Measurements from ENCODE around the gene GARIN1A. TPM values are rescaled to one million over a fixed set of nuclear protein-coding genes. Genes with fewer than 3 reads are reported as not detected.
A peak's percentile ranks its signal among the peaks of the same experiment; 100 is the strongest.
"Not testable (repeated sequence)": the region's sequence is repeated elsewhere in the genome, so short reads cannot be mapped to it uniquely, and the experiment has no call there.

Gene GARIN1A
- polyA plus RNA-seq: 1.6 TPM
- long read RNA-seq, donor 1: 0 reads
- long read RNA-seq, donor 2: 0 reads
- long read RNA-seq, donor 3: 0 reads
- long read RNA-seq, donor 4: 0 reads
- long read RNA-seq, donor 5: 0 reads
- long read RNA-seq, donor 6: 0 reads
- long read RNA-seq, donor 7: 0 reads
- long read RNA-seq, donor 8: 0 reads
- long read RNA-seq, donor 9: 0 reads
- long read RNA-seq, donor 10: 0 reads
- long read RNA-seq, donor 11: 0 reads

DNA sequence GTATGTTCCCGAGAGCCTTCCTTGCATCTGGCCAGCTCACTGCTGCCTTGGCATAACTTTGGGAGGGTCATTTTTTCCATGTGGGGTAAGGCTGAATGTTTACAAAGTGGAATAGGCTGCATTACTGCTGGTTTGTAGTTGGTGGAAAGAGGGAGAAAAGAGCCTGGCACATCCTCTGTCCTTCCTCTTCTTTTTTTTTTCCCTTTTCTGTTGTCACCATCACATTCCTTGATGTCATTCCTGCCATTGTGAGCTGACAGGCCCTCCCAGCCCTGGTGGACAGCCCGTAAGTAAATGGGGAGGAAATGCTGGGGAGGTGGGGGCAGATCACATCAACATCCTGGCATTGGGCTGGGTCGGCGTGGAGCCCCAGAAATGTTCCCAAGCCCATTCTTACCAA lies at the start of gene GARIN1A:
GARIN1A (plus strand) TSS at position 301 of the 400 bp plus-strand sequence. CDS start 106 bp downstream, outside the sequence.
- H3K36me3 ChIP-seq (ENCODE audit: control insufficient read depth, insufficient read depth, low read length): no peaks in the 10 kb centered on the region
- H3K4me1 ChIP-seq (ENCODE audit: control insufficient read depth, insufficient read depth, low read length): no peaks in the 10 kb centered on the region
- H3K27ac ChIP-seq (ENCODE audit: low read length): no peak within 1 kb of the TSS
- no peaks in the 10 kb centered on the region for H3K27me3 ChIP-seq (ENCODE audit: control insufficient read depth, insufficient read depth, low read length)
- DNase-seq: no peak
- no CpG with 5 or more reads among the region's 4 CpGs for WGBS (ENCODE audit: insufficient coverage, low lambda C conversion rate)
- H3K4me3 ChIP-seq (ENCODE audit: low read length): no peak within 1 kb of the TSS
- no peaks in the 10 kb centered on the region for H3K9me3 ChIP-seq (ENCODE audit: control insufficient read depth, low read depth, low read length)

DNA sequence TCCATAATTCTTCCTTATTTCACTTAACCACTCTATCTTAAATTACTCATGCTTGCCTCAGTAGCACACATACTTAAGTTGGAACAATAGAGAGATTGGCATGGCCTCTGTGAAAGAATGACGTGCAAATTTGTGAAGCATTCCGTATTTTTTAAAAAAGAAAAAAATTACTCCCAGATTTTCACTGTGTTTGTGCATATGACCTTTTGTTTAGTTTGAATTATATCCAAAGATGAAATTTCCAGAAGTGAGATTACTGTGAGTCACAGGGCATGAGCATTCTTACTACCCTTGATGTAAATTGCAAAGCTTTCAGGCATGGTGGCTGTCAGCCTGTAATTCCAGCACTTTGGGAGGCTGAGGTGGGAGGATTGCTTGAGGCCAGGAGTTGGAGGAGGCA lies 45.0 kb upstream of the GARIN1A start:
- not testable (repeated sequence) for H3K27me3 ChIP-seq (ENCODE audit: control insufficient read depth, insufficient read depth, low read length); H3K27ac ChIP-seq (ENCODE audit: low read length); DNase-seq; H3K9me3 ChIP-seq (ENCODE audit: control insufficient read depth, low read depth, low read length); H3K4me3 ChIP-seq (ENCODE audit: low read length); H3K4me1 ChIP-seq (ENCODE audit: control insufficient read depth, insufficient read depth, low read length)
- no CpG with 5 or more reads among the region's 2 CpGs for WGBS (ENCODE audit: insufficient coverage, low lambda C conversion rate)
- H3K36me3 ChIP-seq (ENCODE audit: control insufficient read depth, insufficient read depth, low read length): peaks cover 16% of the 10 kb centered on the region

DNA sequence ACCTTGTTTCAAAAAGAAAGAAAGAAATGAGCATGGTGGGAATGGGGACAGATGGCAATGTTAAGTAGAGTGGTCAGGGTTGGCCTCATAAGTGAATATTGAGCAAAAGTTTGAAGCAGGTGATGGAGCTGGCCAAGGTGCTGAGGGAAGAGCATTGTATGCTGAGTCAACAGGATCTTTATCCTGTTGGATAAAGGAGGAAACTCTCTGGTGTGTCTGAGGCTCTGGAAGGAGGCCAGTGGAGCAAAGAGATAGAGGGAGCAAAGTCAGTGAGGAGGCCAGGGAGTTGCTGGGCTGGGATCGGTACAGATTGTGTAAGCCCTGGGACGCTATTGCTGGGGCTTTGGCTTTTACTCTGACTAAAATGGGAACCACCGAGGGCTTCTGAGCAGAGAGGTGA lies 38.2 kb upstream of the GARIN1A start:
- not testable (repeated sequence) for H3K9me3 ChIP-seq (ENCODE audit: control insufficient read depth, low read depth, low read length); H3K4me1 ChIP-seq (ENCODE audit: control insufficient read depth, insufficient read depth, low read length); H3K27ac ChIP-seq (ENCODE audit: low read length); H3K4me3 ChIP-seq (ENCODE audit: low read length); H3K27me3 ChIP-seq (ENCODE audit: control insufficient read depth, insufficient read depth, low read length)
- H3K36me3 ChIP-seq (ENCODE audit: control insufficient read depth, insufficient read depth, low read length): peaks cover 20% of the 10 kb centered on the region
- DNase-seq: peak; percentile 26 to 63
- WGBS (ENCODE audit: insufficient coverage, low lambda C conversion rate): no CpG with 5 or more reads among the region's 3 CpGs

DNA sequence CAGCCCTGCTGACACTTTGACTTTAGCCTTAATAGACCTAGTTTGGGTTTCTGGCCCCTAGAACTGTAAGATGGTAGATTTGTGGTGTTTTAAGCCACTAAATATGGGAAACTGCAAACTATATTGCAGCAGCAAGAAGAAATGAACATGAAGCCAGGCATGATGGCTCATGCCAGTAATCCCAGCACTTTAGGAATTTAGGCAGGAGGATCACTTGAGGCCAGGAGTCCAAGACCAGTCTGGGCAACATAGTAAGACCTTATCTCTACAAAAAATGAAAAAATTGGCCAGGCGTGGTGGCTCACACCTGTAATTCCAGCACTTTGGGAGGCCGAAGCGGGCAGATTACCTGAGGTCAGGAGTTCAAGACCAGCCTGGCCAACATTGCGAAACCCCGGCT lies 26.9 kb upstream of the GARIN1A start:
- not testable (repeated sequence) for H3K9me3 ChIP-seq (ENCODE audit: control insufficient read depth, low read depth, low read length); H3K4me3 ChIP-seq (ENCODE audit: low read length); H3K27ac ChIP-seq (ENCODE audit: low read length); DNase-seq; H3K4me1 ChIP-seq (ENCODE audit: control insufficient read depth, insufficient read depth, low read length); H3K27me3 ChIP-seq (ENCODE audit: control insufficient read depth, insufficient read depth, low read length)
- no CpG with 5 or more reads among the region's 5 CpGs for WGBS (ENCODE audit: insufficient coverage, low lambda C conversion rate)
- H3K36me3 ChIP-seq (ENCODE audit: control insufficient read depth, insufficient read depth, low read length): peaks cover 13% of the 10 kb centered on the region

DNA sequence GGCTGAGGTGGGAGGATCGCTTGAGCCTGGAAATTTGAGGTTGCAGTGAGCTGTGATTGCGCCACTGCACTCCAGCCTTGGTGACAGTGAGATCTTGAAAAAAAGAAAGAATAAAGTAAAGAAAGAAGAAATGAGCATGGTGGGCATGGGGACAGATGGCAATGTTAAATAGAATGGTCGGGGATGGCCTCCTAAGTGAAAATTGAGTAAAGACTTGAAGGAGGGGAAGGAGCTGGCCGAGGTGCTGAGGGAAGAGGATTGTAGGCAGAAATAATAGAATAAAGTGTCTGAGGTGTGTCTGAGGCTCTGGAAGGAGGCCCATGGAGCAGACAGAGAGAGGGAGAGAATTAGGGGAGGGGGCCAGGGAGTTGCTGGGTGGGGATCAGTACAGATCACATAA lies 26.2 kb upstream of the GARIN1A start:
- not testable (repeated sequence) for H3K4me3 ChIP-seq (ENCODE audit: low read length); DNase-seq; H3K4me1 ChIP-seq (ENCODE audit: control insufficient read depth, insufficient read depth, low read length); H3K9me3 ChIP-seq (ENCODE audit: control insufficient read depth, low read depth, low read length); H3K27me3 ChIP-seq (ENCODE audit: control insufficient read depth, insufficient read depth, low read length); H3K27ac ChIP-seq (ENCODE audit: low read length)
- WGBS (ENCODE audit: insufficient coverage, low lambda C conversion rate): 80% methylated on average over 1 of the region's 4 CpGs
- peaks cover 12% of the 10 kb centered on the region for H3K36me3 ChIP-seq (ENCODE audit: control insufficient read depth, insufficient read depth, low read length)

DNA sequence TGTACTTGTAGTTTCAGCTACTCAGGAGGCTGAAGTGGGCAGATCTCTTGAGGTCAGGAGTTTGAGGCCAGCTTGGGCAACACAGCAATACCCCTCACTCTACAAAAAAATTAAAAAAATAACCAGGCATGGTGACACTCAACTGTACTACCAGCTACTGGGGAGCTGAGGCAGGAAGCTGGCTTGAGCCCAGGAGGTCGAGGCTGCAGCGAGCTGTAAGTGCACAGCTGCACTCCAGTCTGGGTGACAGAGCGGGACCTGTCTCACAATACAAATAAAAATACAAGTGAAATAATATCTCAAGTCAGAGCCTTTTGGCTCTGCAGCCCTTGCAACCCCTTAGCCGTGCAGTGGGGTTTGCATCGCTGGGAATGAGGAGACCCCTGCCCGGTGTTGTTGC lies 25.2 kb upstream of the GARIN1A start:
- H3K4me3 ChIP-seq (ENCODE audit: low read length); H3K27me3 ChIP-seq (ENCODE audit: control insufficient read depth, insufficient read depth, low read length); DNase-seq; H3K4me1 ChIP-seq (ENCODE audit: control insufficient read depth, insufficient read depth, low read length); H3K9me3 ChIP-seq (ENCODE audit: control insufficient read depth, low read depth, low read length); H3K27ac ChIP-seq (ENCODE audit: low read length): not testable (repeated sequence)
- peaks cover 12% of the 10 kb centered on the region for H3K36me3 ChIP-seq (ENCODE audit: control insufficient read depth, insufficient read depth, low read length)
- WGBS (ENCODE audit: insufficient coverage, low lambda C conversion rate): no CpG with 5 or more reads among the region's 6 CpGs

DNA sequence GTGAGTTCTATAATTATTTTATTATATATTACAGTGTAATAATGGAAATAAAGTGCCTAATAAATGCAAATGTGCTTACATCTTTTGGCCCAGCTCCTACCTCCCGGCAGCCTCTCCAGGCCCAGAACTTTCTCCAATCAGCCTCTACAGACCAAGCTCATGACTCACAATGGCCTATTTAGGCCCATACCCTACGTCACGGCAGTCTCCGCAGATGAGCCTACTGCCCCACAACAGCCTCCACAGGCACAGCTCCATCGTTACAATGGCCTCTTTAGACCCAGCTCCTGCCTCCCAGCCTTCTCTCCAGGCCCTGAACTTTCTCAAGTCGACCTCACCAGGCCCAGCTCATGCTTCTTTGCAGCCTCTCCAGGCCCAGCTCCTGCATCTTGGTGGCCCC lies 21.0 kb upstream of the GARIN1A start:
- no CpG with 5 or more reads among the region's 6 CpGs for WGBS (ENCODE audit: insufficient coverage, low lambda C conversion rate)
- not testable (repeated sequence) for H3K4me3 ChIP-seq (ENCODE audit: low read length); DNase-seq; H3K27me3 ChIP-seq (ENCODE audit: control insufficient read depth, insufficient read depth, low read length); H3K9me3 ChIP-seq (ENCODE audit: control insufficient read depth, low read depth, low read length); H3K27ac ChIP-seq (ENCODE audit: low read length); H3K4me1 ChIP-seq (ENCODE audit: control insufficient read depth, insufficient read depth, low read length); H3K36me3 ChIP-seq (ENCODE audit: control insufficient read depth, insufficient read depth, low read length)

DNA sequence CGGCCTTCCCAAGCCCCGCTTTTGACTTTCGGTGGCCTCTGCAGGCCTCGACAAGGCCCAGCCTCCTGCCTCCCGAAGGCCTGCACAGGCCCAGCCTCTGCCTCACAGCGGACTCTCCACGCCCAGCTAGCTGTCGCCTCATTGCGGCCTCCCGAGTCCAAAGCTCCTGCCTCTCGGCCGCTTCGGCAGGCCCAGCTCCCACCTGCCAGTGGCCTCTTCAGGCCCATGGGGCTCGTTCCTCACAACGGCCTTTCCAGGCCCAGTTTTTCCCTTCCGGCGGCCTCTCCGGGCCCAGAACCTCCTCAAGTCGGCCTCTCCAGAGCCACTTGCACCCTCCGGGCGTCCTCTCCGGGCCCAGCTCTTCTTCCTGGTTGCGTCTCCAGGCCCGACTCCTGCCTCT lies 19.5 kb upstream of the GARIN1A start:
- H3K4me3 ChIP-seq (ENCODE audit: low read length); H3K36me3 ChIP-seq (ENCODE audit: control insufficient read depth, insufficient read depth, low read length); H3K27ac ChIP-seq (ENCODE audit: low read length); H3K9me3 ChIP-seq (ENCODE audit: control insufficient read depth, low read depth, low read length); H3K4me1 ChIP-seq (ENCODE audit: control insufficient read depth, insufficient read depth, low read length); DNase-seq; H3K27me3 ChIP-seq (ENCODE audit: control insufficient read depth, insufficient read depth, low read length): not testable (repeated sequence)
- no CpG with 5 or more reads among the region's 24 CpGs for WGBS (ENCODE audit: insufficient coverage, low lambda C conversion rate)

DNA sequence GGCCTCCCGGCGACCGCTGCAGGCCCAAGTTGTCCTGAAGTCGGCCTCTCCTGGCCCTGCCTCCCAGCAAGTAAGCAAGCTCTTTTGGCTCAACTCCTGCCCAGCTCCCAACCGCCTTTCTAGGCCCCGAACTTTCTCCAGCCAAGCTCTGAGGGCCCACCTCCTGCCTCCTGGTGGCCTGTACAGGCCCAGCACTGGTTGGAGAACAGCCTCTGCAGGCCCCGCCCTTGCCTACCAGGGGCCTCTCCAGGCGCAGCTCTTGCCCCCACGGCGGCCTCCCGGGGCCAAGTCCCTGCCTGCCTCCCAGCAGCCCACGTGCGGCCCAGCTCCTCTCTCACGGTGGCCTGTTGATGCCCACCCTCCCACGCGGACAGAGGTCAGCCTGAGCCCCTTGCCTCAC lies 18.9 kb upstream of the GARIN1A start:
- H3K27me3 ChIP-seq (ENCODE audit: control insufficient read depth, insufficient read depth, low read length); H3K27ac ChIP-seq (ENCODE audit: low read length); H3K36me3 ChIP-seq (ENCODE audit: control insufficient read depth, insufficient read depth, low read length); DNase-seq; H3K4me1 ChIP-seq (ENCODE audit: control insufficient read depth, insufficient read depth, low read length); H3K9me3 ChIP-seq (ENCODE audit: control insufficient read depth, low read depth, low read length); H3K4me3 ChIP-seq (ENCODE audit: low read length): not testable (repeated sequence)
- WGBS (ENCODE audit: insufficient coverage, low lambda C conversion rate): no CpG with 5 or more reads among the region's 16 CpGs

DNA sequence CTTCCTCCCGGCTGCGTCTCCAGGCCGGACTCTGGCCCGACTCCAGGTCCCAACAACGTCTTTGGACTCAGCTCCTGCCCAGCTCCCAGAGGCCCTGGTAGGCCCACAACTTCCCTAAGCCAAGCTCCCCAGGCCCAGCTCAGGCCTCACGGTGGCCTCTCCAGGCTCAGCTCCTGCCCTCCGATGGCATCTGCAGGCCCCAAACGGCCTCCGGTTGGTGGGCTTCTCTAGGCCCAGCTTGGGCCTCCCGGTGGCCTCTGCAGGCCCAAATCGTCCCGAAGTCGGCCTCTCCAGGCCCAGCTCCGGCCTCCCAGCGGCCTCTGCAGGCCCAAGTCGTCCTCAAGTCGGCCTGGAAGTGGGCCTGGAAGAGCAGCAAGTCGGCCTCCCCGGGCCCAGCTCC lies 18.0 kb upstream of the GARIN1A start:
- not testable (repeated sequence) for H3K27ac ChIP-seq (ENCODE audit: low read length); H3K9me3 ChIP-seq (ENCODE audit: control insufficient read depth, low read depth, low read length); H3K36me3 ChIP-seq (ENCODE audit: control insufficient read depth, insufficient read depth, low read length); H3K4me3 ChIP-seq (ENCODE audit: low read length); DNase-seq; H3K27me3 ChIP-seq (ENCODE audit: control insufficient read depth, insufficient read depth, low read length); H3K4me1 ChIP-seq (ENCODE audit: control insufficient read depth, insufficient read depth, low read length)
- WGBS (ENCODE audit: insufficient coverage, low lambda C conversion rate): no CpG with 5 or more reads among the region's 19 CpGs

DNA sequence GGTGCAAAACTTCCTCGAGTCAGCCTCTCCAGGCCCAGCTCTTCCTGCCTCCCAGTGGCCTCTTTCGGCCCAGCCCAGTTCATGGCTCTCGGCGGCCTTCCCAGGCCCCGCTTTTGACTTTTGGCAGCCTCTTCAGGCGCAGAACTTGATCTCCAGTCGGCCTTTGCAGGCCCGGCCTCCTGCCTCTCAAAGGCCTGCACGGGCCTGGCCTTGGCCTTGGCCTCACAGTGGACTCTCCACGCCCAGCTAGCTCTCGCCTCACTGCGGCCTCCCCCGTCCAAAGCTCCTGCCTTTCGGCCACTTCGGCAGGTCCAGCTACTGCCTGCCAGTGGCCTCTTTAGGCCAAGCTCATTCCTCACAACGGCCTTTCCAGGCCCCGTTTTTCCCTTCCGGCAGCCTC lies 17.6 kb upstream of the GARIN1A start:
- not testable (repeated sequence) for H3K27ac ChIP-seq (ENCODE audit: low read length); DNase-seq; H3K4me1 ChIP-seq (ENCODE audit: control insufficient read depth, insufficient read depth, low read length); H3K27me3 ChIP-seq (ENCODE audit: control insufficient read depth, insufficient read depth, low read length); H3K9me3 ChIP-seq (ENCODE audit: control insufficient read depth, low read depth, low read length); H3K4me3 ChIP-seq (ENCODE audit: low read length); H3K36me3 ChIP-seq (ENCODE audit: control insufficient read depth, insufficient read depth, low read length)
- no CpG with 5 or more reads among the region's 18 CpGs for WGBS (ENCODE audit: insufficient coverage, low lambda C conversion rate)

All from large intestine (tissue), 12 donors.